ENCODE measurements around the gene VSIR.

- TF ChIP-seq CTCF (IDR thresholded peaks at IDR 0.05; ENCODE audit: low read depth, low read length) (no peak), EZH2phosphoT487 (IDR thresholded peaks at IDR 0.05; ENCODE audit: low read depth) (no peak)
These were observed 57.5 kb downstream of the VSIR start for GRCh38 chr10:71715860-71716259.
